Measurements from ENCODE around the gene HNRNPA1.

DNA sequence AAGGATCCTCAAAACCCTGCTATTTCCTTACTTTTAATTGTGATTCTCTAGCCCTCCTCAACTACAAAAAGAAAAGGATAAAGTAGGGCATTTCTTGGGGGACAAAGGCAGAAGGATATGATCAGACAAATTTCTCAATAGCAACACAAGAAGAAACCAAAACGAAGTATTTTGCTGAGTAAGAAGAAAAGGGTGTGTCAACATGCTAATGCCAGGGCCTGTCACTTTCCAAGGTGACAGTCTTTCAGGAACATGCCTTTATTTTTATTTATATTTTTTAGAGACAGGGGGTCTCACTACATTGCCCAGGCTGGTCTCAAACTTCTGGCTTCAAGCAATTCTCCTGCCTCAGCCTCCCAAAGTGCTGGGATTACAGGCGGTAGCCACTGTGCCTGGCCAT lies 40.4 kb upstream of the HNRNPA1 start:
- TF ChIP-seq, protein P1, sequence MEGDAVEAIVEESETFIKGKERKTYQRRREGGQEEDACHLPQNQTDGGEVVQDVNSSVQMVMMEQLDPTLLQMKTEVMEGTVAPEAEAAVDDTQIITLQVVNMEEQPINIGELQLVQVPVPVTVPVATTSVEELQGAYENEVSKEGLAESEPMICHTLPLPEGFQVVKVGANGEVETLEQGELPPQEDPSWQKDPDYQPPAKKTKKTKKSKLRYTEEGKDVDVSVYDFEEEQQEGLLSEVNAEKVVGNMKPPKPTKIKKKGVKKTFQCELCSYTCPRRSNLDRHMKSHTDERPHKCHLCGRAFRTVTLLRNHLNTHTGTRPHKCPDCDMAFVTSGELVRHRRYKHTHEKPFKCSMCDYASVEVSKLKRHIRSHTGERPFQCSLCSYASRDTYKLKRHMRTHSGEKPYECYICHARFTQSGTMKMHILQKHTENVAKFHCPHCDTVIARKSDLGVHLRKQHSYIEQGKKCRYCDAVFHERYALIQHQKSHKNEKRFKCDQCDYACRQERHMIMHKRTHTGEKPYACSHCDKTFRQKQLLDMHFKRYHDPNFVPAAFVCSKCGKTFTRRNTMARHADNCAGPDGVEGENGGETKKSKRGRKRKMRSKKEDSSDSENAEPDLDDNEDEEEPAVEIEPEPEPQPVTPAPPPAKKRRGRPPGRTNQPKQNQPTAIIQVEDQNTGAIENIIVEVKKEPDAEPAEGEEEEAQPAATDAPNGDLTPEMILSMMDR (IDR thresholded peaks at IDR 0.05; ENCODE audit: insufficient read depth, low read length): no peak
- TF ChIP-seq SPI1 (IDR thresholded peaks at IDR 0.05; ENCODE audit: borderline replicate concordance, low read depth) (no peak), GABPA (IDR thresholded peaks at IDR 0.05; ENCODE audit: low read depth) (no peak), POLR2AphosphoS5 (IDR thresholded peaks at IDR 0.05; ENCODE audit: low read depth) (no peak)
- TF ChIP-seq, protein P2, sequence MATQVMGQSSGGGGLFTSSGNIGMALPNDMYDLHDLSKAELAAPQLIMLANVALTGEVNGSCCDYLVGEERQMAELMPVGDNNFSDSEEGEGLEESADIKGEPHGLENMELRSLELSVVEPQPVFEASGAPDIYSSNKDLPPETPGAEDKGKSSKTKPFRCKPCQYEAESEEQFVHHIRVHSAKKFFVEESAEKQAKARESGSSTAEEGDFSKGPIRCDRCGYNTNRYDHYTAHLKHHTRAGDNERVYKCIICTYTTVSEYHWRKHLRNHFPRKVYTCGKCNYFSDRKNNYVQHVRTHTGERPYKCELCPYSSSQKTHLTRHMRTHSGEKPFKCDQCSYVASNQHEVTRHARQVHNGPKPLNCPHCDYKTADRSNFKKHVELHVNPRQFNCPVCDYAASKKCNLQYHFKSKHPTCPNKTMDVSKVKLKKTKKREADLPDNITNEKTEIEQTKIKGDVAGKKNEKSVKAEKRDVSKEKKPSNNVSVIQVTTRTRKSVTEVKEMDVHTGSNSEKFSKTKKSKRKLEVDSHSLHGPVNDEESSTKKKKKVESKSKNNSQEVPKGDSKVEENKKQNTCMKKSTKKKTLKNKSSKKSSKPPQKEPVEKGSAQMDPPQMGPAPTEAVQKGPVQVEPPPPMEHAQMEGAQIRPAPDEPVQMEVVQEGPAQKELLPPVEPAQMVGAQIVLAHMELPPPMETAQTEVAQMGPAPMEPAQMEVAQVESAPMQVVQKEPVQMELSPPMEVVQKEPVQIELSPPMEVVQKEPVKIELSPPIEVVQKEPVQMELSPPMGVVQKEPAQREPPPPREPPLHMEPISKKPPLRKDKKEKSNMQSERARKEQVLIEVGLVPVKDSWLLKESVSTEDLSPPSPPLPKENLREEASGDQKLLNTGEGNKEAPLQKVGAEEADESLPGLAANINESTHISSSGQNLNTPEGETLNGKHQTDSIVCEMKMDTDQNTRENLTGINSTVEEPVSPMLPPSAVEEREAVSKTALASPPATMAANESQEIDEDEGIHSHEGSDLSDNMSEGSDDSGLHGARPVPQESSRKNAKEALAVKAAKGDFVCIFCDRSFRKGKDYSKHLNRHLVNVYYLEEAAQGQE (IDR thresholded peaks at IDR 0.05; ENCODE audit: insufficient replicate concordance, low read depth): no peak

All from HL-60 (cell line).